GM19099 (cell line): ENCODE measurements around the gene KHDRBS2.

Experiments used
- POLR2A ChIP-seq: IDR thresholded peaks from 3 replicates; pipeline ENCODE4 v1.6.1; 2011; ENCODE audit warnings: low read depth; ENCODE audit not compliant: insufficient read length; ENCODE audit errors: extremely low read depth

Gene KHDRBS2

DNA sequence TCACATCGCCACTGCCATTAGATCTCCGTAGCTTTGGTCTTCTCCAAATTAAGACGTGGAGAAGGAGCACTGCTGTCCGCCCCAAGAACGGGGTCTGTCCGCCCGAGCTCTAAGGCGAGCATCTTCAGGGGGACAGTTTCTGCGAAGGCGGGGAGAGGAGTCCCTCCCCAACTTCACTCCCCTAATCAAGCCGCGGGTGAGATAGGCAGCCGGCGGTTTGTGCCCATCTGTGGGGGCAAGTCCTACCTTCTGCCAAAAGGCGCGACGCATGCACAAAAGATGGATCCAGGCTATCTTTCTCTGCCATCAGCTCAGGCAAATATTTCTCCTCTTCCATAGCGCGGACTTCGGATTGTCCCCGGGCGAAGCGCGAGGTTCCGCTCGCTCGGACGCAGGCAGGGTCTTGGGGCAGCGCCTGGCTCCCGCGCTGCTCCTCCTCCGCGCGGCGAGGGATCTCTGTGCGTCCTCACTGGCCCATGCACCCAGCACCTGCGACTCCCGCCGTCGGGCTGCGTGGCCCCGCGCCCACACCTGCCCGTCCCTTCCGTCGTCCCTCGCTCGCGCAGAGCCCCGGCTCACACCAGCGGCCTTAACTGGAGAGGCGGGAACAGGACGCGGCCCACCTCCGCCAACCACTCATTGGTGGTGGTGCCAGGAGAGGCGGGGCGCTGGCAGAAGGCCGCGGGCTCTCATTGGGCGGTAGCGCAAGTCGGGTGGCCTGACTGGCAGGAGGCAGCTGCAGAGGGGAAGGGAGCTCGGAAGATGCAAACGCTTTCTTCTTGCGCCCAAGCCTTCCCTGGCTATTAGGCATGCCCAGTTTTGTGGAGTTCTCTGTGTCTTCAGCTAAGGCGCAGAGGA is at the start of gene KHDRBS2:
TSS of gene KHDRBS2 (minus strand) at position 614 of the 858 bp plus-strand sequence.
- TF ChIP-seq POLR2A, result no peak

DNA sequence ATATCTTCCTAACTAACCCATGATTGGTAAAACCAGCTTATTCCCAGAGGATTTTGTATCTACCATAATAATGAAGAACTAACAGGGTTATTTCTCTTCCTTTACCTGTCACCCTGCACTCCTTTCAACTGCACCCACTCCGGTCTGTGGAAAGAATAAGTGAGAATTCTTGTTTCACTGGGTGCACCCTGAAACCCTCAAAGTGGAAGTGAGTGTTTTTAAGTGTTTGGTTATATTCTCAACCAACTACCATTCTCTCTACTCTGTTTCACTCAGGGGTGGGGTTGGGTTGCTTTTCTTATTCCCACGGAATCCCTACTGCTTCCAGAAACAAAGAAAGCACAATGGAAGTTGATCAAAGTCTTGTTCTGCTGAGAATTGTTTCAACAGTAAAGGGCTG is 42.6 kb upstream of the KHDRBS2 start:
- no peak for TF ChIP-seq POLR2A

DNA sequence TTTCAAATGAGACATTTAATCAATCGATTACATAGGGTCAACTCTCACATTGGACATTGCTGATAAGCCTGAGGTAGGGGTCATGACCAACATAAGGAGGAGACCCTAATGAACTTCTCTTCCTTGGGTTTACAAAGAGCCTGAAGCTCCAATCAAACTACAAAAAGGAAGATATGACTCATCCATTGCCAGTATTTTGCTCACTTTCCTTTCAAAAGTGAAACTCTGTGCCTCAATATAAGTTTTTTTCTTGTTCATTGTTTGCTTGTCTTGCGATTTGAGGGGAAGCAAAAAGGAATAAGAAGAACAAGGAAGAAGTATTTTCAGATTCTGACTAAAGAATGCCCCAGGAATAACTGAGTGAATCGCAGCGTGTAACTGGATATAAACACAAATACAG is 38.8 kb upstream of the KHDRBS2 start:
- TF ChIP-seq POLR2A, result no peak

DNA sequence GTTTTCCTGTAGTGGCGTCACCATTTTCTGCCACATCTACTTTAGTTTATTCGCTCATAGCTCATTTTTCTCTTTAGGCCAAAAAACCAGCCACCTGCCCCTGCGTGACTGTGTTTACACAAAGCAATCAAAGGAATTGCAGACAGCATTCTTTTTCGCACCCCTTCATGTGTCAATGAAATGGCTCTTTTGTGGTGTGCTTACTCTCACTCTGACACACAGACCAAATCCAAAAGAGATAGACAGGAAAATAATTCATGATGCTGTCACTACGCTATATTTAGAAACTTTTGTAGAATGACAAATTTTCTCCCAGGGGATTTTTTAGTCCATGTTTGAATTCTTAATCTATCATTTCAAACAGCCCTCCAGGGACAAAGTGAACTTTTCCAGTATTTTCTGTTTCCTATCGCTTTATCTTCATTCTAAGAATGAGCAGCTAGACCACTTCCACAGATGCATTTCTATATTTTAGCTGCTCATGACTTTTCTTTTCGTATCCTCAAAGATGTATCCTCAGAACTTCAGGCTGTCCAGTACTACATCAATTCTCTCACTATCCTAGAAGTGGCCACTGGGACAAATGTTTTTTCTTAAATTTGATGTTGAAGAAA is 37.9 kb upstream of the KHDRBS2 start:
- TF ChIP-seq POLR2A, result no peak

DNA sequence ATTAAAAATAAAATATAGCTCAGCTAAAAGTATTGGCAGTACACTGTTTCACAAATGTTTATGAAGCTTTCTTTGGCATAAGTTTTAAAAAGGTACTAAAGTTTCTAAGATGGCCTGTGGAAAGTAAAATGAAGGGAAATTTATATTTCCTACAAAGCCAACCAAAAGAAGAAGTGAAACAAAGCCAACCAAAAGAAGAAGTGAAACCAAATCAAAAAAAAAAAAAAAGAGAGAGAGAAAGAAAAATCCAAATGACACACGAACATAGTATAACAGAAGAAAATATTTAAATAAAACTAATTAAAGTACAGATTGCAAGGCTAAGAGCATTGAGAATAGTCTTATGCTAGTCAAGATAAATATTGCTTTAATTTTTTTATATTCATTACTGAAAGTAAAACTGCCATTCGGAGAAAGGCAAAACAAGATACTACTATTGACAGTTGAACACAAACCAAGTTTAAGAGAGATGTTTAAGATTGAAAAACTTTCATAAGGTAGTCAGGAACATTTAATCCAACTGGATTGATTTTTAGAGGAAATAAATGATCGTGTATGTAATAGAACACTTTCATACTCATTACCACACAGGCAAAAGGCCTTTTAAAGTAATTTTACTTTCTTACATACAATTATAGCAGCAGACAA is 12.8 kb upstream of the KHDRBS2 start:
- TF ChIP-seq POLR2A, result no peak

DNA sequence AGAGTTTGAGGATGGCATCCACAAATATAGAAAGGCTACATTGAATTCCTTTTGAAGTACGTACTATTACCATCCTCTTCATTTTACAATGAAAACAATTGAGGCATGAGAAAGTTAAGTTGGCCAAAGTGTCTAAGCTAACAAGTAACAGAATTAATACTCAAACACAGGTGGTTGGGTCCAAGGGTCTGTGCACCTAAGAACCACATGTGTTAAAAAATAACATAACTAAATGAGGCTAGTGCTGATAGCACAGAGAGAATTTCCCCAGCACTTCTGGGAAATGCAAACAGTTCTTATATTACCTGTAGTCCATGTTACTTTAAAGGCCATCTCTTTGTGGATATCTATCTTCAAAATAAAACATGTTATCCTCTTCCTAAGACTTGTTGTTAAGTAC is 10.5 kb upstream of the KHDRBS2 start:
- TF ChIP-seq POLR2A, result no peak

DNA sequence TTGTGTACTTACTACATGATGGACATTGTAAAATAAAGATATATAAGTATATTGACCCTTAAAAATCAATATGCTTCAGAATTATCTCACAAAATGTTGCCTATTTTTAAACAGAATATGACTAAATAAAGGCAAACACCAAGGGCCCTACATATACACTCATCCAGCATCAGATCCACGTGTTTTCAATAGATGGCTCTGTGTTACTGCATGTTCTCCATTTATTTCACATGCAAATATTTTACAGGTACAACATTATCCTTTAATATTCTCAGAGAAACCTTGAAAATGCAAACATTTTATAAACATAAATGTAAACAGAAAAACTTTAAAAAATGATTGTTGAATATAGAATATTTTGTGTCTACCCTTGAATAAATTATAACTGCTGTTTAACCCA is 2.9 kb upstream of the KHDRBS2 start:
- no peak for TF ChIP-seq POLR2A

DNA sequence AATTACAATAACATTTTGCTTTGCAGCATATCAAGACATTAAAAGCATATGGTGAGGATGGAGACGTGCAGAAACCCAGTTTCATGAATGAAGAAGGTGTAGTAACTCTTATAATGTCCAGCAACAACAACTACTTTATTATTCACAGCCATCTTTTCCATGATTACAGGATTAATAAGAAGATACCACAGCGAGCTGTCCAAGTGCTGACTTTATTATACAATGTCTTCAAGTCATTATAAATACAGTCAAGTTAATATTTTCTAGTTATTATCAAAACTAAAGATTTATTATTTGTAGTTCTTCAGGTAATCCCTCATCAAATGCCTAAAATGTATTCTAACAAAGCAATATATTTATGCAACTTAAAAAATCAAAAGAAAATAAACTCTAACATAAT is 2.5 kb upstream of the KHDRBS2 start:
- no peak for TF ChIP-seq POLR2A

DNA sequence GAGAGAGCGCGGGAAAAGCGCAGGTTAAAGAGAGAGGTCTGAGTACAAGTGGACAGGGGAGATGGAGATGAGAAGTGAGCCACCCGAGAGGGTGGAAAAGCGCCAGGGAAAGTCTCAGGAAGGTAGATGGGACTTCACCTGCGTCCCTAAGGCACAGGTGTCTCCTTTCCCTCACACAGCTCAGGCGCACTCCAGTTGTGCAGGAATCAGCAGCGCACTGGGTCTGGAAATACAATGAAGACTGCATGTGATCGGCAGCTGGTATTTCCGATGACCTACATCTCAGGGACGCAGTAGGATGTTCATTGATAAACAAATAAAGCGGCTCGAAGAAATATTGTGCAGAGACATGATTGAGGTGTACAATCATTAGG is 432 bp upstream of the KHDRBS2 start:
- TF ChIP-seq POLR2A, result no peak

DNA sequence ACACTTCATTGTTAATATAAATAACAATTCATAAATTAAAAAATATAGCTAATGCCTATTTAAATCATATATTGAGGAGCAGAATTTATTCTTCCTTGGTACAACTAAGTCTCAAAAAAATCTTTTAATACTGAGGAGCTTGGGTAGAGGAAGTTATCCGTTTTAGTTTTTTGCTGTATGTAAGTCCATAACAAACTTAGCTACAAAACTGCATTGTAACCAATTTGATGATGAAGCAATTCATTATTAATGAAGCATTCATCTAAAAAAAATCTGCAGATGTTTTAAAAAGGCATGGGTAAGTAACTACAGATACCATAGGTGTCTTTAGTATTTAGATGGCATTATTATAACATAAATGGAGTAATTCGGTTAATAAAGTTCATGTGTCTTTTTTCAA is 1.3 kb downstream of the KHDRBS2 start:
- TF ChIP-seq POLR2A, result no peak

DNA sequence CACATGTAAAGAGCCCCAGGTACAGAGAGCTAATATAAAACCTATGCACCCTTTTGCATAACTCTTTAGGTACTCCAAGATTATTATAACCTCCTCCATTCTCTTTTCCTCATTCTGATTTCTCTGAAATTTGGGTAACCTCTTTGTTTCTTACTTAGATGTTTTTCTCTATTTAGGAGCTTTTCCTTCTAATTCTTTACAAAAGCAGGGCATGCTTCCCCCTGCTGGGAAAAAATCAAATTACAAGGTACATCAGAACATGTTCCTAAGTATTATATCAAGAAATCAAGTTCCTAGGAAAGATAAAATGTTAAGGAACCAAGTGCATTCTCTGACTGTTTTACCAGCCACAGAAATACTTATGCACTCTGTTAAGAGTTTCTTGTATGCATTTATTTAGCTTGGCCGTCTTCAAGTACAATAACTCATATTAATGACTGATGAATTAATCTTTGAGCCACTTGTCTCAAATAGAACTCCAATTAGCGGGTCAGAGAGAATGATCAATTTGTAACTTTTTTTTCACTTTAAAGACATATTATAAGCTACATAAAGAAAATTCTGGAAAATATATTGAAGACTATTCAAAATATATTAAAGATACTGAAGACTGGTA is 2.1 kb downstream of the KHDRBS2 start:
- TF ChIP-seq POLR2A, result no peak

DNA sequence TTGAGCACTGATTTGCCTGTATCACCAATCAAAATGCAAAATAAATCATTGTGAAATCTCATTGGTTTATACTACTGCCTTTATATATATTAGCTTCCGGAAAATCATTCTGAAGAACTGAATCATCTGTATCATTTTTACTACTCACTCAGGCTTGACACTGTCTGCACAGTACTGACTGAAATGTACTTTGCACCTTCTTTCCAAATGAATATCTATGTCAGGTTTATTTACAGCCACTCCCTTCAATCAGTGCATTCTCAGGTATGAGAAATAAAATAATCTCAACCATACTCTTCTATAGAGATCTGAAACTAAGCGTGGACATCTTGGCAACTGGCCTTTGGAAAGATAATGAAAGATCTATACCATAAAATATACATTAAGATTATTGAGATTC is 2.7 kb downstream of the KHDRBS2 start:
- TF ChIP-seq POLR2A, result no peak

DNA sequence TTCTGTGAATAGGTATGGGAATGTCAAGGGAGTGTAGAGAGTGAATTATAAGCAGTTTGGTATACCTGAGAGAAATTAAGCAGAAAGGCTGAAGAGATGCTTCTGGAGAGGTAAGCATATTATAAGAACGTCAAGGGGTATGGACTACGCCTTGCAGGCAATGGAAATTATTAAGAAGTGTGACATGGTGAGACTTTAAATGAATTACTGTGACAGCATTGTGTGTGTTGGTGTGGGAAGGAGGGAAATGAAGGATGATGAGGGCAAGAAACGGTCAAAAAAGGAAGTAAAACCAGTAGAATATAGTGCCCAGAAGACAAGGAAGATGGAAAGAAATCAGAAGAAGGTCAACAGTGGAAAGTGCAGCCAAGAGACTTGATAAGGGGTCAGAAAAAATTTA is 5.9 kb downstream of the KHDRBS2 start:
- no peak for TF ChIP-seq POLR2A

DNA sequence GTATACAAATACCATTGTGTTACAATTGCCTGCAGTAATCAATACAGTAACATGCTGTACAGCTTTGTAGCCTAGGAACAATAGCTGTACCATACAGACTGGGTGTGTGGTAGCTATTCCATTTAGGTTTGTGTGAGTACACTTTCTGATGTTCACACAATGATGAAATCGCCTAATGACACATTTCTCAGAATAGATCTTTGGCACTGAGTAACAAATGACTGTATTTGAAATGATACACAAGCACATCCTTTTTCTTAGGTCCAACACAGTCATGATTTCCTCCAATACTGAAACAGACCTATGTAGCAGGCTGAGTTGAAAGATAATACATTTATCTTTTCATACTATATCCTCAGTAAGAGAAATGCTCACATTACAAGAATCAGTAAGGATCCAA is 13.9 kb downstream of the KHDRBS2 start:
- no peak for TF ChIP-seq POLR2A

DNA sequence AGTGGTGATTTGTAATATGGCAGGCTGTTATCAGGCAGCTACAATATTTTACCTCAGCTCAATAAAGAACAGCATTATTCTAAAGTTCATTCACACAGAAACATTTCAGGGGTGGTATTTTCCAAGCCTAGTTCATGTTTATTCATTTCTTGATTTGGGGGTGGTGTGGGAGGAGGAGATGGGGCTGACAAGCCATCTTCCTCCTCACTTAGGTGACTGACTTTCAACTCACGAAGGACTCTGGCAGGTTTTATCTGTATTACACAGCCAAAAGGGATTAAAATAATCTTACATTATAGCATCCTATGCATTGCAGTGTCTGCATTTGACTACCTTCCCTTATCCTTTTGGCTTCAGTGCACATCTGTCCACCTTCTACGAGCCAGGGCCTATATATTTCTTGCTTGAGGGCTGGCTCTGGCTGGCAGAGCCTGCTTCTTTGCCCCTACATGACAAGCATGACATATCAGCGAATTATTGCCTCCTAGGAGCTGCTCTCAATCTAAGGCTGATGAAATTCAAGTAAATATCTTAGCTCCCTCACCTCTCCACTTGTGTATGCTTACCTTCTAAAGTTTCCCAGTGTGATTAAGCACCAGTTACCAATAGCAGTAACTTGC is 20.0 kb downstream of the KHDRBS2 start:
- no peak for TF ChIP-seq POLR2A
